Caco-2 (cell line): Measurements from ENCODE around the gene TIMM44. TPM values are rescaled to one million over a fixed set of nuclear protein-coding genes. Genes with fewer than 3 reads are reported as not detected.

Experiments
- BruUV-seq: library from RNA; stranded (reverse); fragments of 400-500 nt; replicated peaks from 2 replicates; lab custom pipeline; 2021; lab: Mats Ljungman, UMichigan
- CTCF ChIA-PET: fragments of 300-600 bp; sonication (Branson Sonifier 250); formaldehyde crosslinking; loops from one replicate; lab custom pipeline; 2022; ENCODE audit warnings: antibody characterized with exemption; lab: Charles Lee
- POLR2A ChIA-PET: fragments of 300-600 bp; sonication (Branson Sonifier 250); formaldehyde crosslinking; loops from one replicate; lab custom pipeline; 2022; ENCODE audit warnings: antibody characterized with exemption; lab: Charles Lee
- DNase-seq, 2 experiments: peaks; one replicate each; pipeline versions ENCODE4 v3.0.0 to v3.0.0-alpha.2; 2020 to 2022
- H3K27me3 ChIP-seq: replicated peaks from 2 replicates; pipeline ENCODE4 v1.6.0; 2011; ENCODE audit warnings: low read length; ENCODE audit not compliant: control insufficient read depth, insufficient read depth
- H3K36me3 ChIP-seq: 2 replicates; pipeline ENCODE4 v1.5.1; 2011; ENCODE audit warnings: low read length; ENCODE audit not compliant: control insufficient read depth, insufficient read depth
- H3K4me1 ChIP-seq: fragments of 250-450 bp; sonication (Bioruptor Pico); 2 replicates; pipeline ENCODE4 v1.5.1; 2020; ENCODE audit warnings: mild to moderate bottlenecking
- H3K4me3 ChIP-seq: 2 replicates; pipeline ENCODE4 v1.5.1; 2011; ENCODE audit warnings: low read depth, mild to moderate bottlenecking, control low read depth, low read length
- H3K9me3 ChIP-seq: fragments of 250-450 bp; sonication (Bioruptor Pico); 2 replicates; pipeline ENCODE4 v1.5.1; 2020; ENCODE audit warnings: mild to moderate bottlenecking, moderate library complexity
- H3K27ac Mint-ChIP-seq: one replicate; pipeline ENCODE4 v1.8.0; 2022; ENCODE audit warnings: mixed read lengths; ENCODE audit not compliant: unreplicated experiment
- H3K27me3 Mint-ChIP-seq: one replicate; pipeline ENCODE4 v1.8.0; 2022; ENCODE audit warnings: mixed read lengths; ENCODE audit not compliant: insufficient read depth, unreplicated experiment
- H3K36me3 Mint-ChIP-seq: one replicate; pipeline ENCODE4 v1.8.0; 2022; ENCODE audit warnings: mild to moderate bottlenecking, mixed read lengths; ENCODE audit not compliant: insufficient read depth, unreplicated experiment
- H3K4me1 Mint-ChIP-seq: one replicate; pipeline ENCODE4 v1.8.0; 2022; ENCODE audit warnings: low read depth, mixed read lengths; ENCODE audit not compliant: unreplicated experiment
- H3K4me3 Mint-ChIP-seq: one replicate; pipeline ENCODE4 v1.8.0; 2022; ENCODE audit warnings: mild to moderate bottlenecking, moderate library complexity, mixed read lengths; ENCODE audit not compliant: unreplicated experiment
- H3K9me3 Mint-ChIP-seq: one replicate; pipeline ENCODE4 v1.8.0; 2022; ENCODE audit warnings: mixed read lengths; ENCODE audit not compliant: unreplicated experiment
- intact Hi-C: fragments of 100-400 bp; cut with micrococcal nuclease; formaldehyde crosslinking; loops from one replicate; pipeline ENCODE4 v1.10.0; 2022; ENCODE audit not compliant: unreplicated experiment
- total RNA-seq: library from RNA; stranded (reverse); gene quantifications from 2 replicates; pipeline ENCODE4 v1.2.3, GENCODE V29; 2022
- TF ChIP-seq, protein P1 (sequence below), 2 experiments: fragments of 200-600 bp in 1 of 2; IDR thresholded peaks; 1 replicate in 1 of 2; 2 replicates in 1 of 2; pipeline versions ENCODE4 v1.5.1 to v1.8.0; 2011 to 2022; ENCODE audit warnings: antibody characterized with exemption in 1 of 2, control low read depth in 1 of 2, inconsistent platforms in 1 of 2, low read depth in 1 of 2, low read length in 1 of 2, mild to moderate bottlenecking in 1 of 2, moderate library complexity in 1 of 2; ENCODE audit not compliant: insufficient read depth in 1 of 2, severe bottlenecking in 1 of 2, unreplicated experiment in 1 of 2

Gene TIMM44
- total RNA-seq, 1 experiment from 2014 or later, result 129 TPM

DNA sequence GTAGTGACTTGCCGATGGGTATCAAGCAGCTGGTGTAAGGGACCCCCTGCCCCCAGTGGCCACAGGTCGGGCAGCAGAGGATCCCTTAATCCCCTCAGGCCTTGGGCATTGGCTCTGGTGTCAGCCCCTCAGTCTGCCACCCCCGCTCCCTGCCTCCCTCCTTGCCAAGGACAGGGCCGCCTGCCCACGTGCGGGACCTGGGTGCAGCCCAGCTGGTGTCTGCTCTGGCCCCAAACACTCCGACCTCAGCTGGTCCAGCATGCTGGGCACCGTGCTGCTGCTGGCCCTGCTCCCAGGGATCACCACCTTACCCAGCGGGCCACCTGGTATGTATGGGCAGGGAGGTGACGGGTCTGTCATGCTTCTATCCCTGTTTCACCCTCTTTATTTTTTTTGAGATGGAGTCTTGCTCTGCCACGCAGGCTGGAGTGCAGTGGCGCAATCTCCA, 28.8 kb downstream of the TIMM44 start, which contains the start of gene TGFBR3L:
TSS of gene TGFBR3L (plus strand) at position 233 of the 448 bp plus-strand sequence.
- H3K36me3 ChIP-seq, result no peaks in the 10 kb centered on the region

GRCh38 chr19:7914099-7914498, 29.4 kb downstream of the TIMM44 start:
- H3K4me1 Mint-ChIP-seq, result no peaks in the 10 kb centered on the region
- H3K9me3 ChIP-seq, result no peaks in the 10 kb centered on the region
- no peak overlapping the region for H3K27ac Mint-ChIP-seq
- no peaks in the 10 kb centered on the region for H3K27me3 ChIP-seq
- no TSS peak for BruUV-seq
- H3K27me3 Mint-ChIP-seq, result no peaks in the 10 kb centered on the region
- POLR2A ChIA-PET, result no interaction called here
- no peaks in the 10 kb centered on the region for H3K36me3 ChIP-seq
- TF ChIP-seq, protein P1, sequence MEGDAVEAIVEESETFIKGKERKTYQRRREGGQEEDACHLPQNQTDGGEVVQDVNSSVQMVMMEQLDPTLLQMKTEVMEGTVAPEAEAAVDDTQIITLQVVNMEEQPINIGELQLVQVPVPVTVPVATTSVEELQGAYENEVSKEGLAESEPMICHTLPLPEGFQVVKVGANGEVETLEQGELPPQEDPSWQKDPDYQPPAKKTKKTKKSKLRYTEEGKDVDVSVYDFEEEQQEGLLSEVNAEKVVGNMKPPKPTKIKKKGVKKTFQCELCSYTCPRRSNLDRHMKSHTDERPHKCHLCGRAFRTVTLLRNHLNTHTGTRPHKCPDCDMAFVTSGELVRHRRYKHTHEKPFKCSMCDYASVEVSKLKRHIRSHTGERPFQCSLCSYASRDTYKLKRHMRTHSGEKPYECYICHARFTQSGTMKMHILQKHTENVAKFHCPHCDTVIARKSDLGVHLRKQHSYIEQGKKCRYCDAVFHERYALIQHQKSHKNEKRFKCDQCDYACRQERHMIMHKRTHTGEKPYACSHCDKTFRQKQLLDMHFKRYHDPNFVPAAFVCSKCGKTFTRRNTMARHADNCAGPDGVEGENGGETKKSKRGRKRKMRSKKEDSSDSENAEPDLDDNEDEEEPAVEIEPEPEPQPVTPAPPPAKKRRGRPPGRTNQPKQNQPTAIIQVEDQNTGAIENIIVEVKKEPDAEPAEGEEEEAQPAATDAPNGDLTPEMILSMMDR (IDR thresholded peaks at IDR 0.05; ENCODE audit: insufficient read depth in 1 of 2, low read depth in 1 of 2, low read length in 1 of 2, severe bottlenecking in 1 of 2, unreplicated experiment in 1 of 2), result no peak
- H3K4me3 ChIP-seq, result no peak overlapping the region
- H3K4me1 ChIP-seq, result peaks cover 7% of the 10 kb centered on the region
- H3K36me3 Mint-ChIP-seq, result peaks cover 37% of the 10 kb centered on the region
- H3K9me3 Mint-ChIP-seq, result no peaks in the 10 kb centered on the region
- intact Hi-C loops, result no loop called here
- H3K4me3 Mint-ChIP-seq, result no peak overlapping the region
- CTCF ChIA-PET, result no interaction called here
- DNase-seq, result no peak

More for the DNA sequence above, 28.8 kb downstream of the TIMM44 start, which contains the start of gene TGFBR3L:
- Mint-ChIP-seq H3K27ac (peak within 1 kb of the TSS; percentile 42), H3K9me3 (no peaks in the 10 kb centered on the region), H3K27me3 (no peaks in the 10 kb centered on the region), H3K4me3 (peak within 1 kb of the TSS; percentile 87), H3K4me1 (peaks cover 4% of the 10 kb centered on the region), H3K36me3 (peaks cover 41% of the 10 kb centered on the region)
- no peaks in the 10 kb centered on the region for H3K27me3 ChIP-seq
- TF ChIP-seq, protein P1 (IDR thresholded peaks at IDR 0.05; ENCODE audit: insufficient read depth in 1 of 2, low read depth in 1 of 2, low read length in 1 of 2, severe bottlenecking in 1 of 2, unreplicated experiment in 1 of 2), result no peak
- ChIA-PET CTCF (no interaction called here), POLR2A (interaction anchor here (0.7 kb wide), 1 partner anchor 19 kb away, joined by 6 read pairs; no protein-coding TSS in a partner anchor)
- H3K4me1 ChIP-seq, result peaks cover 9% of the 10 kb centered on the region
- DNase-seq, result no peak
- no TSS peak for BruUV-seq
- peak within 1 kb of the TSS; percentile 58 for H3K4me3 ChIP-seq
- H3K9me3 ChIP-seq, result no peaks in the 10 kb centered on the region
- intact Hi-C loops, result no loop called here

DNA sequence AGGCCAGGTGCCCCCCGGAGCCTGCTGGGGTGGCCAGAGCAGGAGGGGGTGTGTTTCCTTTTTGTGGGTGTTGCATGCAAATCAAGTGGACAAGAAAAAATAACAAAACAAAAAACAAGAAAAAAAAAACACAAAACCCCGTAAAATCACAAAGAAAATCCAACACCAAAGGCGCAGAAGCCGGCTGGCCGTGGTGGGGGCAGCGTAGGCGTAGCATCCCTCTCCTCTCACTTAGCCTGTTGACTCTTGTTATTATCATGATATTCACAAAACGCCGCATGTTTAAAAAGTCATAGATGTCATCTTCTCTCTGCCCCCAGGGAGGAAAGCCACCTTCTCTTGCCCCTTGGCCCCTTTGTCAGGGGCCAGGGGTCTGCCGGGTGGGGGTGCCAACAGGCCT, 29.8 kb downstream of the TIMM44 start:
- Mint-ChIP-seq H3K27me3 (no peaks in the 10 kb centered on the region), H3K27ac (no peak overlapping the region), H3K36me3 (peaks cover 37% of the 10 kb centered on the region), H3K4me3 (no peak overlapping the region), H3K9me3 (no peaks in the 10 kb centered on the region), H3K4me1 (no peaks in the 10 kb centered on the region)
- CTCF ChIA-PET, result no interaction called here
- intact Hi-C loops, result no loop called here
- Histone ChIP-seq H3K36me3 (no peaks in the 10 kb centered on the region), H3K4me3 (no peak overlapping the region), H3K27me3 (no peaks in the 10 kb centered on the region), H3K9me3 (no peaks in the 10 kb centered on the region), H3K4me1 (peaks cover 2% of the 10 kb centered on the region)
- POLR2A ChIA-PET, result no interaction called here
- TF ChIP-seq, protein P1 (IDR thresholded peaks at IDR 0.05; ENCODE audit: insufficient read depth in 1 of 2, low read depth in 1 of 2, low read length in 1 of 2, severe bottlenecking in 1 of 2, unreplicated experiment in 1 of 2), result no peak
- TSS peak; percentile 38 for BruUV-seq
- no peak for DNase-seq
